NCI-H1930 (cell line): ENCODE measurements around the gene NHSL2.
"Not testable (repeated sequence)": the region's sequence is repeated elsewhere in the genome, so short reads cannot be mapped to it uniquely, and the experiment has no call there.

Experiments used
- DNase-seq, 2 experiments: peaks; one replicate each; lab custom pipeline; 2025; lab: John Stamatoyannopoulos, UW

Gene NHSL2

DNA sequence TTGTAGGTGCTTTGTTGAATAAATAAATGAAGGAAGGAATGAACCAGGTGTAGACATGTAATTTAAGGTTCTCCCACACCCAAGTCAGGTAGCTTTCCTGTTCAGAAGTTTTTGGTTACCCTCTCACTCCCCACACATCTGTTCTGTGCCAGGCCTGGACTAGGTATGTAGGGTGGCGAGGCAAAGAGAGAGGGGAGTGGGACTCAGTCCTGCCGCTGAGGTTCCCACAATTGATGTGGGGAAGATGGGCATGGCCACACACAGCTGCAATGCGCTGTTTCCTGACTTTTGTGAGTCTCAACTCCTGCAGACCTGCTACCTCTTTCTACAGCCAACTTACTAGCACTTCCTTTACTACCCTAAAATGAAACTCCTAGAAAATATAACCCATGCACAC, 132.2 kb downstream of the NHSL2 start:
- no peak for DNase-seq

DNA sequence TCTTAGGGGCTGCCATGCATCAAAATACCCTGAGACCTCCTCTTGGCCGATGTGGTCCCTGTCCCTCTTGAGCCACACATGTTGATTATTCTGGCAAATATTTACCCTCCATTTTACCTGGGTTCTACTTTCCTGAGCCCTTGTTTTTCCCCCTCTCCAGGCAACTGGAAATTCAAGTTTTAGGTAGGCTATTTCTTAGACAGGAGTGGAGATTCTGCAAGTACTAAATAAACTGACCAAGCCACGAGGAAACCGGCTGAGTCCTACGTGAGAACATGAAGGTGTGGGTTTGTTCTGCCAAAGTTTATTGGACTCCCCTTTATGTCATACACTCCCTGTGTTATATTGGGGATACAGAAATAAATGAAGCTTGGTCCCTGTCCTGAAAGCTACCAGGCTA, 133.0 kb downstream of the NHSL2 start:
- DNase-seq = no peak

DNA sequence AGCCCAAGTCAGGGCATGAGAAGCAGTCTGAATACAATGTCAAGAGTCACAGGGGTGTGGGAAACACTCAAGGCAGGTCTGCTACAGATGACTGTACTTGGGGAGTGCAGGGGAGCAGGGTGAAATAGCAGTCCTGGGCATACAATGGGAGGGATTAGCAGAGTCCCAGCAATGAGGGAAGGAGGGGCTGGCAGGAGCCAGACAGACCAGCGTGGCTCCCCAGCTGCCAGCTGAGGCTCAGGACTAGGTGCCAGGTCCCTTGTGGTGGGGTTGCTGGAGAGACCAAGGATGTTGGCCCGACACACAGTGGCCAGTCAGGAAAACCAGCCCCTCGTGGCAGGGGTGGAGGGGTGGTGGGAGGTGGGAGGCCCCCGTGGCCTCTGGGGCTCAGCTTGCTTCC, 134.5 kb downstream of the NHSL2 start:
- DNase-seq = no peak

DNA sequence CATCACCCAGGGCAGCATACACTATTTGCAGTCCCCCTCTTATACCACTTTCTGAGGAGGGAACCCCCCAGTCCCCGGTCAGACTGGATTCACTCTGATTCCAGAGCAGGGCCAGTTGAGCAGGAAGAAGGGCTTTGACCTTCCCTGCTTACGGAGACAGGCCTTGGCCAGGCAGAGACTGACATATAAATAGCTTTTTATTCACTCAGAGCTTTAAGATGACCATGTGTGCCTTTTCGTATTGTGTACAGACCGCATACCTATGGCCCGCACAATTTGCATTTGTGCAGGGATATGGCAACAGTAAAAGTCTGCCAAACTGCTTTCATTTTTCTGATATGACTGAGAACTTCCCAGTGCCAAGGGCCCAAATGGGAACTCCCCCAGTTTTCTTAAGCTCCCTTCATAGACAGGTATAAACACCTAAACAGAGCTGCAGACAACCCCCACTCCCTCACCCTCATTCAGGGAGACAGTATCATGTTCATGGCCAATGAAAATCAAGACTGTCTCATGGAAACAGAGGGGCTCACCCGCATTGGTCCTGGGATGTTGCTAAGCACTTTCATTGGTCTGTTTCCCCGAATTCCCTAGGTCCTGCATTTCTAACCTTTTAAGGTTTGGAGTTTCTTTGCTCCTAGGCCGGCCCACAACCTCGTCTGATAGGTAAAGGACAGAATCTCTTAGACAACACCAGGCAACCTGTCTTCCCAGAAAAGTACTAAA, 135.1 kb downstream of the NHSL2 start:
- no peak for DNase-seq

DNA sequence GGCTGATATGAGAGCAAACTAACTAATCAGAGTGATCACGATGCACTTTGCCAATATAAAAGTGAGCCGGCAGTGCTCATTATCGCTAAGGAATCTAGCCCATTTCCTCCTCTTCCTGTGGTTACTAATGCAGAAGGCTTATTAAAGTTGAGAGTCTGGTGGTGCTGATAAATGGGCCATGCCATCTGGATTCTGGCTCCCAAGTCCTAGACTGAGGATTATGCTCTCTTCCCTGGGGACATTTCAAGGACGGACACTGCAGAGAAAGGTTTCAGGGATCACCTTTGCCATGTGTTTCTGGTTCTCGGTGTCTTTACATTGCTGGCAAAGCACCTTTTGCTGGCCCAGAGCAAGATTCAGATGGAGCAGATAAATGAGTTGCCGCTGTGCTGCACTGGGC, 135.8 kb downstream of the NHSL2 start:
- DNase-seq = no peak

DNA sequence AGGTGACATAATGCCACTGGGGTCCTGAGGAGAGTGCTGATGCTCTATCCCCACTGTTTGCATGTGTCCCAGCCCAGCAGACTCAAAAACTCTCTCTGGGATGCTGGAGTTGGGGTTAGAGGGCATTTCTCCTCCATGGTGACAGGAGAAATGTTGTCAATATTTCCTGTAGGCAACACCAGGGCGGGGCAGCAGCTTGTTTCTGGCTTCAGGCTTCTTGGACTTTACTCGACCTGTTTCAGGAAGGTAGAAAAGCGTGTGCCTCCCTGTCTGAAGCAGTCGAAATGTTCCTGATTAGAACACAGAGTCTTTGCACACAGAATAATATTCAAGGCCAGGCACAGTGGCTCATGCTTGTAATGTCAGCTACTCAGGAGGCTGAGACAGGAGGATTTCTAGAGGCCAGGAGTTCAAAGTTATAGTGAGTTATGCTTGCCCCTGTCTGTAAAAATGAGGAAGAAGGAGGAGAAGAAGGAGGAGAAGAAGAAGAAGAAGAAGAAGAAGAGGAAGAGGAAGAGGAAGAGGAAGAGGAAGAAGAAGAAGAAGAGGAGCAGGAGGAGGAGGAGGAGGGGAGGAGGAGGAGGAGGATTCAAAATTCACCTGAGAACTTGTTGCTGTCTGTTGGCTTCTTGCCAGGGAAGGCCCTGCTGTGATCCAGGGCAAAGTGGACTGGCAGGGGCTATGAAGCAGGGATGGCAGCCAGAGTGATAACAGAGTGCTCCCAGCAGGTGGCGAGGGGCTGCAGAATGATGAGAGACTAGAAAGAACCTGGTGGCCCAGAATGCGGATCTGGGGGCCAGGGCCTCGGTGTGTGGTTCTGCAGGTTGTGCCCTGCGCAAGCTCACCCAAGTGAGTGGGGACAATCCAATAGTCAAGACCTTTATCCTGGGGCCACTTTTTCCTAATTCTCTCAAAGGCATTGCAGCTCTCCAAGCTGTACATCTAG, 138.1 kb downstream of the NHSL2 start:
- no peak for DNase-seq

DNA sequence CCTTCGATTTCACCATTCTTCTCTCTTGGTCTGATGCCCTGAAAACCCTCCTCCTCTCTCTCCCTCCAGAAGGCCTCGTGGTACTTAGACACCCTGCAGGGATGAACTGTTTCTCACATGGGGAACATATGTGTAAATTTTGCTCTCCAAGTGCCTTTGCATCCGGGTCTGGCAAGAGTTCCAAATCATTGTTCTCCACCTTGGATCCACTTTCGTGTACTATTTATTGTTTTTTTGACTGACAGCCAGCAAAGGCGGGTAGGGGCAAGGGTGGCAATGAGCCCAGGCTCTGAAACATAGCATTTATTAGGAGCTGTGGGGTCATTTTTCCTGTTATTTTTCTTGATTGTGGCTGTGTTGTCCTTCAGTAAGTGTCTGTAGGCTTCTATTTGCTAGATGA, 139.4 kb downstream of the NHSL2 start:
- DNase-seq = no peak

DNA sequence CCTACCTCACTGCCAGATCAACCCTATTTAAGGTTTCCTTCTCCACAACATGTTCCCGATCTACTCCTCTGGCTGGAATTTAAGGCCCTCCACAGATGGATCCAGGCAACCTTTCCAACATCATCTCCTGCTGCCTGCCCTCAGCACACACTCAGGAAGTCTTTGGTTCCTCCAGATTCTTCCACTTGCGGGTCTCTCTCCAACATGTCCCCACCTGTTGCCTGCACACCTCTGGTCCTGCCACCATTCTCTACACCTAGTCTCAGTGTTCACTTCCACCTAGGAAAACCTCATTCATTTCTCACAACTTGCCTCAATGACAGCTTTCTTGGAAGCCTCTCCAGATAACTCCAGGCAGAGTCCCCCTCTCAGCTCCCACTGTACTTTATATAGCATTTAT, 140.9 kb downstream of the NHSL2 start:
- DNase-seq = no peak

DNA sequence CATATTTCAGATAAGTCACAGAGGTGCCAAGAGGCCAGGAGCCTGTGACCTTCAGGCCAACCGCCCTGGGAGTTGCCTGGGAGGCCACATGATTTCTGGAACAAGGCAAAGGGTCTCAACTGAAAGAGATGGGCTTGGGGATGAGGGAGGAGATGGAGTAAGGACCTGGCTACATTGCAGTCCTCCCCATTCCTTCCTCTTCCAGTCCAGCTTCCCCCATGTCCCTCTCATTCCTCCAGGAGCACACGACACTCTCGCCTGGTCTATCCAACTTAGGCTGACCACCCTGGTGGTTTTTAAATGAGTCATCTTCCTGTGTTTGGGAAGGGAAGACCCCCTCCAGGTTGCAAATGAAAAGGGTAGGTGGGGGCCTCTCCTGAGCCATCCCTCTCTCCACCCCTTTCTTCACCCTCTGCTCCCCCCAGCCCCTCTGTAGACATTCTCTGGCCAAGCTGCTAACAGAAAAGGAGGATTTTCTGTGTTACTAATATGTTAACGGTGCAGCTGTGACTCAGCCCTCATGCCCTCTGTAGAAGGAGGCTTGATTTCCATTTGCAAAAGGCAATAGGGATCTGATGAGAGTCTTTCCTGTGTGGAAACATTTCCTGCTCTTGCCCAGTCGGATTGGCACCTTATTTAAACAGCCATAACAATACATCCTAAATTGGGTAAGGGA, 141.9 kb downstream of the NHSL2 start:
- no peak for DNase-seq

DNA sequence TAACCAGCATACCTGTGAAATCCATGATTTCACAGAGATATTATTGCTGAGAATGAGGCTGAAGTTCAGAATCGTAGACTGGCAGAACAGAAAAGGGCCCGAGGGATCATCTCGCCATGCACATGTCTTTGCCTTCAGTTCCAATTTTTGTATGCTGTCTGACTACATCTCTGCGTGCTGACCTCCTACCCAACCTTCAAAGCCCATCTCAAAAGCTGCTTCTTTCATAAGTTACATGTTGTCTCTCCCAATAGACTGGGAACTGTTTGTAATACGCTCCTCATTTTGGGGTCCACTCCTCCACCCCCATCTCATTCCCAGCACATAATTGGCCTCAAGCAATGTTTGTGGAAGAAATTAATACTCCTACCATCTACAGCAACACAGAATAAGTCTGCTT, 142.9 kb downstream of the NHSL2 start:
- no peak for DNase-seq

DNA sequence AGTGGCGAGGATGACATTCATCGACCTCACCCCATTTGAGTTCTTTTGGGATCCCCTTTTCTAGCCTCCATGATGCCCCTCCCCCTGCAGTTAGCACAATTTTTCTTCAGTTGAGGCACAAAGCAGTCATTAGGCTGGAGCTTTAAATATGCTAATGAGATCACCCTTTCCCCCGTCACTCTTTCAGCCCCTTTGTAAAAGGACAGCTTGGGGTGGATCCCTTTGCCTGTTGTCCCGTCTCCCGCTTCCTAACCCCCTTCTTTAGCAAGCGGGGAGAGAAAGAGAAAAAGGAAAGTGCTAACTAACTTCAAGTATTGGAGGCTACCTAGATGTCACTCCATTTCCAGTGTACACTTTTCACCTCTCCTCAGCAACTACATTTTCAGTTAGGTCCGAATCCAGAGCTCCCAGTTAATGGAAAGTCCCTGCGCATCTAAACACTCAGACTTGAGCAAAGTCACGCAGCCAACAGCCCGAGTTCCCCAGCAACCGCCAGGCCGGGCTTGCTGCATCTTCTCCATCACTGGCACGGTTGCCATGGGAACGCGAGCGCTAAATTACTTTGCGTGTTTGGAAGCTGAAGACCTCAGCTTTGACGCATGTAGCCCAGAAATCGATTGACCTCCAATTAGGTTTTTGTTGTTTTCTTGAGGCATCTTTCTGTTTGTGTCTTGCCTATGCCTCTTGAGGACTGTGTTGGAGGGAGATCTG, 144.3 kb downstream of the NHSL2 start:
- DNase-seq = no peak

DNA sequence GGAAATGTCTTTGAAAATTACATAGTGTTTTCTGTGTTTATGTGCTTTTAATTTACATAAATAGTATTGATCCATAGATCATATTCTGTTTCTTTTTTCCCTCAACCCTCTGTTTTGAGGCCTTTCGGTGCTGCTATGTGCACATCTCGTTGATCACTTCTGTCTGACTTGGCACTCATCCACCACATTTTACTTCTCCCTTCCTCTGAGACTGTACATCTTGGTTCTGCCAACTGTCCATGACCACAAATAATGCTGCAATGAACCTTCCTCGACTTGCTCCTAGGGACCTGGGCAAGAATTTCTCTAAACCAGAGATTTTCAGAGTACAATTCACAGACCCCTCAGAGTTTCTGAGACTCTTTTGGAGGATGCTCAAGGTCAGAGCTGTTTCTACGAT, 146.7 kb downstream of the NHSL2 start:
- no peak for DNase-seq

DNA sequence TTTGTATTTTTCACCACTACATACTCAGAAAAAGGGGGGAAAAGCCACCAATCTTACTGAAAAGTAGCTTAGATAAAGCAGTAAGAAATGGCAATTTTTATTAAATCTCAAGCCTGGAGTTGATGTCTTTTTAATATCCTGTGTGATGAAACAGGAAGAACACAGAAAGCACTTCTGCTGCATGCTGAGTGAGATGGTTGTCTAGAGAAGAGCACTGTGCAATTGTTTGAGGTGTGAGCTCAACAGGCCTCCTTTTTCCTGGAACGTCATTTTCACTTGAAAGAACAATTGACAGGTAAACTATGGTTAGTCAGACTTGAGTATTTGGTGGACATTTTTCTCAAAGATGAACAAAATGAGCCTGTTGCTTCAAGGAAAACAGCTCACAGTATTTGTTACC, 147.2 kb downstream of the NHSL2 start:
- DNase-seq = no peak

DNA sequence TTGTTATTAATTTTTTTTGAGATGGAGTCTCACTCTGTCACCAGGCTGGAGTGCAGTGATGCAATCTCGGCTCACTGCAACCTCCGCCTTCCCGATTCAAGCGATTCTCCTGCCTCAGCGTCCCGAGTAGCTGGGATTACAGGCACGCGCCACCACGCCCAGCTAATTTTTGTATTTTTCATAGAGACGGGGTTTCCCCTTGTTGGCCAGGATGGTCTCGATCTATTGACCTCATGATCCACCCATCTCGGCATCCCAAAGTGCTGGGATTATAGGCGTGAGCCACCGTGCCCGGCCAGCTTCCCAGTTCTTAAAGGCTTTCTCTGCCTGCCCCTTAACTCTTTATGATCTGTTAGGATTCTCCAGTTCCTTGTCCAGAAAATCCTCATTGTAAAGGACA, 147.7 kb downstream of the NHSL2 start:
- DNase-seq = not testable (repeated sequence)

DNA sequence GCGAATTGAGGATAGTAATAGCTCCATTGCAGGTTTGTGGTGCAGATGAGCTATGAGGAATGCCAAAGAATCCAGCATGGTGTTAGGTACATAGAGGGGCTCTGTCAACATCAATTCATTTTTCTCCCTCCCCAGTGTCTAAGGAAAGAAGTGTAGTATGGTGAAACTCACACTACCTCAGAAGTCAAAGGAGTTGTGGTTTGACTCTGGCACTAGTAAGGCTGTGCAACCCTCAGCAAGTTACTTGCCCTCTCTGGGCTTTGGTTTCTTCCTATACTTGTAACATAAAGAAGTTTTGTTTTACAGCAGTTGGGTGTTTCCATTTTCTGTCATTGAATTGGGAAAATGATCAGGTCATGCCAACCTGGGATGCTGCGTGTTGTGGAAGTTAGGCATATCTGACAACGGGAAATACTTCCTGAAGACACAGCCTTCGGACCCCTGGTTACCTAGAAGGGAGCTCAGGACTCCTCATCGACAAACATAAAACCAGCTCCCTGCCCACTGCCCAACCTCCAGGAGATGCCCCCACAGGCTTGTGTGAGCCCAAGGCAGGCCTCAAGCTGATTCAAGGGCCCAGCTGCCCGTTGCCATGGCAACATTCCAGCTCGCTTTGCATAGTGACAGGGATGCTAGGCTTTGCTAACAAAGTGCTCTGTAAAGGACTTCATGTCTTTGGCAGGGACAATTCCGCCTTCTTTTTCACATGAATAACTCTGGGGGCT, 149.7 kb downstream of the NHSL2 start:
- DNase-seq = no peak

DNA sequence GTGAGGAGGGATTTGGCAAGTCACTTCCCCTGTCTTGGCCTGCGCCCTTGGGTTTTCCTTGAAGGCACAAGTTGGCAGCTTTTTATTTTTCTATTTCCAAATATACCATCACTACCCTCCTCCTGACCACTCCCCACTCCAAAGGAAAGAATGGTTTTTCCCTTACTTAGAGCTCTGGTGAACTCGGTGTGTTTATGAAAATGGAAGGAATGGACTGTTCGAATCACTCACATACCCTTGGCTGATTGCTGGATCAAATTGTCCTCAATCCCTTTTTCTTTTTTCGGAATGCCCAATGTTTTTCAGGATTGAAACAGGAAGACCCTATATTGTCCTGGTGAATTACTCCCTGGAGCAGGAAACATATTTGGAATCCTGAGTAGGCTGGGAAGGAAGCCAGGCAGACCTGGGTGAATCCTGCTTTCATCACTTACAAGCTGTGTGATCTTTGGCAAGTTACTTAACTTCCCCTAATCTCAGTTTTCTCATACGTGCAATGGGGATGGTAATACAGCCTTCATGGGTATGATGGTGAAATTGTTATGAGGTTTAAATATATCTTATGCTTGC, 150.4 kb downstream of the NHSL2 start:
- no peak for DNase-seq

DNA sequence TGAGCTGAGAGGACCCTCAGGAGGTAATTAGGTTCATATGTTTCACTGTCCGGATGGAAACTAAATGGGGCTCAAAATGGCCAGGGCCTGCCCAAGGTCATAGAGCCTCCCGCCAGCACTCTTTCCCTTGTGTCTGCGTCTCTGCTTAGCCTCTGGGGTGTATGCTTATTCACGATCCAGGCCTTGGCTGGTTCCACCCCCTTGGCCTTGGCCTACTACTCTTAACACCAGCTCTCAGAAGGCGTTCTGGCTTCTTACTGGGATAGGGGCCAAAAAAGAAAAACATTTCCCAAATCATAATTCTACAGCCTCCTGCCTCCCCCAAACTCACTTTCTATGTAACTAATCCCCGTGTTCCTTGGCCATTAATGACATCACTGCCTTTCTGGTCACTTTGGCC, 152.3 kb downstream of the NHSL2 start:
- DNase-seq = no peak

DNA sequence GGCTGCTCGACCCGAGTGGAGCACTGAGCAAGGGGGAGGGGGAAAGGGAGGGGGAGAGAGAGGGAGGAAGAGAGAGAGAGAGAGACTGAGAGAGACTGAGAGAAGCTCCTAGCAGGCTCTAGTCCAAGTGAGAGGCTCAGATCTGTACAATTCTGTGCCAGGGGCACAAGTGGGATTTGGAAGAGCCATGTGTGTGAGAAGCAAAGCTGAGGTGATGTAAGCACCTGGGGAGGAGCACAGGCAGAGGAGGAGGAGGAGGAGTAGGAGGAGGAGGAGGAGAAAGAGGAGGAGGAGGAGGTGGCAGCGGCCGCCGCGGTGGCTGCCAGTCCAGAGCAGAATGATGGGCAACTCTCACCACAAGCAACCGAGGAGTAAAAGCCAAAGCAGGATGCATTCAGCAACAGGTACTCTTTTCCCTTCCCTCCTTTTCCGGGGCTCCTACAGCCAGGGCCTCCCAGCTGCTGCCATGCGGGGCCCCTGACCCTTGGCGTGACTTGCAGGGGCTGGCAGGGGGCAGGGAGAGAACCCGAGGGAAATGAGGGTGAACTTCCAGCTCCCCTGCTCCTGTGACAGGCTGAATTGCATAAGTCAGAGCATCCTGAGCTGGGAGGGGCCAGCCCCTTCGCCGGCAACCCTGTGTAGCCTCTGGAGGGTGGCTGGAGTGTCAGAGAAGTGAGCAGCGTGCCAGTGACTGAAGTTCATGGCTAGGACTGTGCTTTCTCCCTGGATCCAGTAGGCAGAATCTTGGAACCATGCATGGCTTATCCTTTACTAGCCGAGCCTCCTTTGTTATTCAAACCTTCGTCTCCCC, 158.9 kb downstream of the NHSL2 start:
- DNase-seq = no peak

DNA sequence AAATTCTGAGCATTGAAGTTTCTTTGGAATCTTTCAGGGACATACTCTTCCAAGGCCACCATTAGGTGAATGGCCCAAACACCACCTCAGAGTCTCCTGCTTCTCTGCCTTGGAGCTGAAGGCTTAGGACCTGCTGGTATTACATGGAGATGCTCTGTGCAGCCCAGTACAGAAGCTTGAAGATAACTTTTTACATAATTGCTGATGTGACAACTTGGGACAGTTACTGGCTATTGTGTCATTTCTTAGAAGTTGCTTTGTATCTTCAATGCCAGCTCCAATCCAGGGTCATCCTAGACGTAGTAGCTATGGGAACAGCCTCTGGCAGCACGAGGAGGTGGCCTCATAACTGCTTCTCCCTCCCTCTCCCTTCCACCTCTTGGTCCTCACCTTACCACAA, 160.6 kb downstream of the NHSL2 start:
- no peak for DNase-seq

DNA sequence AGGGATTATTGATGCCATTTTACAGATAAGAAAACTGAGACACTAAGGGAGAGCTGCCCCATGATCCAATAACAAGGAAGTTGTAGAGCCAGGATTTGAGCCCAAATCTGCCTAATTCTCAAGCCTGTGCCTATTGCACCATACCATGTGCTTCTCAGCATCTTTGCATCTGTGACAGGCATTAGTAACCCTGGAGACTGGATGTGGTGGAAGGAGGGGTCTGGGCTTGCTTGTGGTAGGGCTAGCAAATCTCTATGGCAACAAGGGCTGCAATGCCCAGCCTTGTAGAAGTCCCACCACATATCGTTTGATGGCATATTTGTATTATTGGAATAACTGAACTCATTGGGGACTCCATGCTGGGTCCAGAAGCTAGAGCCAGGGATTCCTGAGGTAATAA, 163.0 kb downstream of the NHSL2 start:
- DNase-seq = no peak
